ENCODE measurements around the gene SLC38A1.

GRCh38 chr12:46304070-46304469 lies 35.2 kb upstream of the SLC38A1 start:
- TF ChIP-seq CTCF (IDR thresholded peaks at IDR 0.05 in 8 of 11, conservative IDR thresholded peaks at IDR 0.05 in 3 of 11) (no peak), POLR2A (IDR thresholded peaks at IDR 0.05) (no peak), POLR2AphosphoS5 (IDR thresholded peaks at IDR 0.05) (no peak)
